IMR-90 (cell line): Measurements from ENCODE around the gene PSD. TPM values are rescaled to one million over a fixed set of nuclear protein-coding genes. Genes with fewer than 3 reads are reported as not detected.

Experiments used
- ATAC-seq: fragments of 200-7000 bp; cut with Tn5 transposase; 2 replicates; pipeline ENCODE4 v1.9.1; 2020; ENCODE audit warnings: low read depth, mild to moderate bottlenecking, moderate library complexity
- BruUV-seq: library from RNA; stranded (reverse); fragments of 400-500 nt; replicated peaks from 2 replicates; lab custom pipeline; 2021; lab: Mats Ljungman, UMichigan
- CTCF ChIA-PET: fragments of 300-600 bp; formaldehyde crosslinking; extraction: SDS; loops from one replicate; lab custom pipeline; 2021; ENCODE audit warnings: antibody characterized with exemption; lab: Yijun Ruan, JAX
- POLR2A ChIA-PET: fragments of 300-600 bp; sonication (Branson Sonifier 250); formaldehyde crosslinking; loops from one replicate; lab custom pipeline; 2022; ENCODE audit warnings: antibody characterized with exemption; ENCODE audit not compliant: unreplicated experiment; lab: Charles Lee
- DNase-seq: peaks from one replicate; pipeline ENCODE4 v3.0.0; 2013
- H2AFZ ChIP-seq: replicated peaks from 2 replicates; pipeline ENCODE3; 2013; ENCODE audit warnings: low read length, mild to moderate bottlenecking; ENCODE audit not compliant: poor library complexity
- H2AK5ac ChIP-seq: 2 replicates; pipeline ENCODE4 v1.6.1; 2013; ENCODE audit warnings: low read depth, low read length, inconsistent platforms
- H2AK9ac ChIP-seq: replicated peaks from 2 replicates; pipeline ENCODE3; 2013; ENCODE audit warnings: mild to moderate bottlenecking, low read depth, low read length, moderate library complexity; ENCODE audit not compliant: poor library complexity
- H2BK120ac ChIP-seq: 2 replicates; pipeline ENCODE4 v1.6.1; 2013; ENCODE audit warnings: low read depth, low read length, inconsistent platforms
- H2BK15ac ChIP-seq: 3 replicates; pipeline ENCODE4 v1.6.1; 2013; ENCODE audit warnings: low read depth, low read length, inconsistent platforms
- H2BK20ac ChIP-seq: 2 replicates; pipeline ENCODE4 v1.6.1; 2013; ENCODE audit warnings: low read depth, mild to moderate bottlenecking, inconsistent platforms, low read length, moderate library complexity
- H2BK5ac ChIP-seq: 2 replicates; pipeline ENCODE4 v1.6.1; 2013; ENCODE audit warnings: mild to moderate bottlenecking, low read depth, low read length, inconsistent platforms; ENCODE audit not compliant: poor library complexity, severe bottlenecking
- H3K14ac ChIP-seq: replicated peaks from 2 replicates; pipeline ENCODE4 v1.6.1; 2013; ENCODE audit warnings: low read depth, low read length, inconsistent platforms
- H3K18ac ChIP-seq: 2 replicates; pipeline ENCODE4 v1.6.1; 2013; ENCODE audit warnings: low read depth, low read length, control low read depth
- H3K23ac ChIP-seq: 2 replicates; pipeline ENCODE4 v1.6.1; 2013; ENCODE audit warnings: low read depth, low read length, inconsistent platforms
- H3K27ac ChIP-seq: 2 replicates; pipeline ENCODE4 v1.5.1; 2013; ENCODE audit warnings: mild to moderate bottlenecking, control low read depth, low read length; ENCODE audit not compliant: insufficient read depth
- H3K27me3 ChIP-seq: 2 replicates; pipeline ENCODE4 v1.6.1; 2013; ENCODE audit warnings: low read length; ENCODE audit not compliant: control insufficient read depth, insufficient read depth
- H3K36me3 ChIP-seq: 2 replicates; pipeline ENCODE4 v1.6.1; 2013; ENCODE audit warnings: low read length, mixed read lengths; ENCODE audit not compliant: control insufficient read depth, insufficient read depth
- H3K4ac ChIP-seq: 2 replicates; pipeline ENCODE4 v1.6.1; 2013; ENCODE audit warnings: low read depth, low read length, inconsistent platforms
- H3K4me1 ChIP-seq: 2 replicates; pipeline ENCODE4 v1.6.1; 2013; ENCODE audit warnings: low read length, mixed read lengths; ENCODE audit not compliant: control insufficient read depth, insufficient read depth
- H3K4me2 ChIP-seq: 2 replicates; pipeline ENCODE4 v1.6.1; 2013; ENCODE audit warnings: low read depth, mild to moderate bottlenecking, control low read depth, low read length, moderate library complexity
- H3K4me3 ChIP-seq: 2 replicates; pipeline ENCODE4 v1.5.1; 2013; ENCODE audit warnings: low read depth, mild to moderate bottlenecking, control low read depth, low read length, moderate library complexity; ENCODE audit not compliant: insufficient read depth
- H3K56ac ChIP-seq: 2 replicates; pipeline ENCODE4 v1.6.1; 2013; ENCODE audit warnings: low read length, inconsistent platforms; ENCODE audit not compliant: insufficient read depth; ENCODE audit errors: extremely low read depth
- H3K79me1 ChIP-seq, 2 experiments: 2 replicates each; pipeline ENCODE4 v1.6.1; 2013; ENCODE audit warnings: low read length in 2 of 2, inconsistent platforms in 1 of 2, low read depth in 1 of 2
- H3K9ac ChIP-seq: 2 replicates; pipeline ENCODE4 v1.6.1; 2013; ENCODE audit warnings: low read depth, low read length, control low read depth
- H3K9me1 ChIP-seq: 2 replicates; pipeline ENCODE4 v1.6.1; 2013; ENCODE audit warnings: low read length, inconsistent platforms; ENCODE audit not compliant: insufficient read depth
- H3K9me3 ChIP-seq: 2 replicates; pipeline ENCODE4 v1.6.1; 2013; ENCODE audit warnings: low read length; ENCODE audit not compliant: control insufficient read depth, insufficient read depth
- H4K20me1 ChIP-seq: 2 replicates; pipeline ENCODE4 v1.6.1; 2013; ENCODE audit warnings: low read length, inconsistent platforms; ENCODE audit not compliant: insufficient read depth
- H4K5ac ChIP-seq: 2 replicates; pipeline ENCODE4 v1.6.1; 2013; ENCODE audit warnings: mild to moderate bottlenecking, low read depth, low read length, control low read depth
- H4K8ac ChIP-seq, 2 experiments: 2 replicates each; pipeline ENCODE4 v1.6.1; 2013; ENCODE audit warnings: low read depth in 2 of 2, low read length in 2 of 2, control low read depth in 1 of 2, inconsistent platforms in 1 of 2
- H4K91ac ChIP-seq: 2 replicates; pipeline ENCODE4 v1.6.1; 2013; ENCODE audit warnings: low read depth, low read length, inconsistent platforms; ENCODE audit not compliant: insufficient read depth
- BHLHE40 ChIP-seq: fragments of 150-350 bp; IDR thresholded peaks from 2 replicates; pipeline ENCODE4 v1.6.1; 2016; ENCODE audit warnings: mild to moderate bottlenecking, low read depth, low read length
- CHD1 ChIP-seq: IDR thresholded peaks from 2 replicates; pipeline ENCODE4 v1.6.1; 2012; ENCODE audit warnings: low read depth, low read length, improper control_type of control experiment
- CTCF ChIP-seq: conservative IDR thresholded peaks from 2 replicates; pipeline ENCODE4 v1.5.1; 2012; ENCODE audit warnings: mild to moderate bottlenecking, low read depth, low read length, improper control_type of control experiment
- FOS ChIP-seq: fragments of 150-350 bp; IDR thresholded peaks from 2 replicates; pipeline ENCODE4 v1.6.1; 2016; ENCODE audit warnings: low read depth, low read length
- MXI1 ChIP-seq: IDR thresholded peaks from 2 replicates; pipeline ENCODE4 v1.6.1; 2012; ENCODE audit warnings: low read depth, mild to moderate bottlenecking, low read length, moderate library complexity, borderline replicate concordance
- NFE2L2 ChIP-seq: fragments of 150-350 bp; IDR thresholded peaks from 2 replicates; pipeline ENCODE4 v1.6.1; 2016; ENCODE audit warnings: low read depth, mild to moderate bottlenecking, low read length
- POLR2A ChIP-seq: IDR thresholded peaks from 2 replicates; pipeline ENCODE4 v1.6.1; 2012; ENCODE audit warnings: mild to moderate bottlenecking, low read depth, low read length
- RAD21 ChIP-seq: IDR thresholded peaks from 2 replicates; pipeline ENCODE4 v1.6.1; 2012; ENCODE audit warnings: low read length, improper control_type of control experiment
- RCOR1 ChIP-seq: IDR thresholded peaks from 2 replicates; pipeline ENCODE4 v1.6.1; 2012; ENCODE audit warnings: mild to moderate bottlenecking, low read length, improper control_type of control experiment; ENCODE audit not compliant: insufficient replicate concordance
- SMC3 ChIP-seq: fragments of 150-350 bp; IDR thresholded peaks from 2 replicates; pipeline ENCODE4 v1.6.1; 2016; ENCODE audit warnings: low read depth, mild to moderate bottlenecking, antibody characterized with exemption, low read length, moderate library complexity
- WGBS, 2 experiments: methylation state at CpG; one replicate each; pipeline versions ENCODE4 v1.1.5 to v1.1.7; 2013; ENCODE audit warnings: missing lambda C conversion rate in 2 of 2; ENCODE audit not compliant: insufficient read length in 1 of 2; ENCODE audit errors: extremely low coverage in 2 of 2; 5-methylcytosine and 5-hydroxymethylcytosine counted together
- dilution Hi-C: fragments of 300-500 bp; cut with HindIII; formaldehyde crosslinking; loops from one replicate; pipeline ENCODE4 v1.14.3; 2018; ENCODE audit warnings: low sequenced_read_pairs; ENCODE audit not compliant: unreplicated experiment
- in situ Hi-C: fragments of 300-500 bp; cut with MboI; formaldehyde crosslinking; loops from 3 replicates; pipeline ENCODE4 v1.14.3; 2019; ENCODE audit warnings: low sequenced_read_pairs, inconsistent platforms, mixed read lengths
- intact Hi-C: fragments of 100-400 bp; cut with micrococcal nuclease; formaldehyde crosslinking; loops from 2 replicates; pipeline ENCODE4 v1.10.0; 2022
- polyA plus RNA-seq, 3 experiments: library from polyadenylated mRNA; depleted of rRNA; stranded (reverse); fragments of >200 nt; gene quantifications; 2 replicates each; pipeline ENCODE4 v1.2.3, GENCODE V29; 2012; ENCODE audit warnings: low replicate concordance in 1 of 3
- total RNA-seq: library from RNA; depleted of rRNA; stranded (reverse); fragments of >200 nt; gene quantifications from 2 replicates; pipeline ENCODE4 v1.2.3, GENCODE V29; 2012

Gene PSD
- total and polyA plus RNA-seq, 2 of the 4 experiments (the other 2 are of a cell fraction), result 2.0 to 4.4 TPM

DNA sequence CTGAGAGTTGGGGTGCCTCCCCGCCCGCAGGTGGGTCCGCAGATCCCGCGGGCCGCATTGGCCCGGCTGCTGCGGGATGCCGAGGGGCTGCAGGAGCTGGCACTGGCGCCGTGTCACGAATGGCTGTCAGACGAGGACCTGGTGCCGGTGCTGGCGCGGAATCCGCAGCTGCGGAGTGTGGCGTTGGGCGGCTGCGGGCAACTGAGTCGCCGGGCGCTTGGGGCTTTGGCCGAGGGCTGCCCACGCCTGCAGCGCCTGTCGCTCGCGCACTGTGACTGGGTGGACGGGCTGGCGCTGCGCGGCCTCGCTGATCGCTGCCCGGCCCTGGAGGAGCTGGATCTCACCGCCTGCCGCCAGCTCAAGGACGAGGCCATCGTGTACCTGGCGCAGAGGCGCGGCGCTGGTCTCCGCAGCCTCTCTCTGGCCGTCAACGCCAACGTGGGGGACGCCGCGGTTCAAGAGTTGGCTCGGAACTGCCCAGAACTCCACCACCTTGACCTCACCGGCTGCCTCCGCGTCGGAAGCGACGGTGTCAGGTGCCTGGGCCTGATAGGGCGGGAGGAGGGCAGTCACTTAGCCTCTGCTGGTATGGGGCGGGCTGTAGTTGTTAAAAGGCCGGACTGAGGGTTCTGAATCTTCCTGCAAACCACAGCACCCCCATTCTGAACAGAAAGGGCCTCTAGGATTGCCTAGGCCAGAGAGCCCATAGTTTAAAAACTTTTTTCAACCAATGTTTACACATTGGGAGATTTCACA is 3.4 kb upstream of the PSD start:
- Histone ChIP-seq H3K4me1 (peaks cover 9% of the 10 kb centered on the region), H3K79me1 (peaks cover 0 to 37% of the 10 kb centered on the region in 2 experiments; a peak in 2 of 4 replicates), H3K27ac (peak overlapping the region; percentile 63; the same call in 1 of the 2 replicates), H4K5ac (no peak overlapping the region), H4K8ac (peak overlapping the region in 1 of 2 experiments; percentile 93; a peak in 2 of 4 replicates), H3K9me1 (peaks cover 9% of the 10 kb centered on the region; the same call in 1 of the 2 replicates), H3K9me3 (no peaks in the 10 kb centered on the region), H3K18ac (no peak overlapping the region), H2BK120ac (no peak overlapping the region), H3K4me3 (peak overlapping the region; percentile 55), H3K56ac (no peak overlapping the region), H2AK5ac (peak overlapping the region; percentile 43; the same call in 1 of the 2 replicates), H3K36me3 (peaks cover 6% of the 10 kb centered on the region; the same call in 1 of the 2 replicates), H4K91ac (no peak overlapping the region), H3K27me3 (peaks cover 13% of the 10 kb centered on the region; the same call in 1 of the 2 replicates), H2AFZ (peak overlapping the region; percentile 99), H3K4me2 (peak overlapping the region; percentile 89), H3K4ac (peak overlapping the region; percentile 51; the same call in 1 of the 2 replicates), H3K23ac (no peak overlapping the region), H2BK20ac (no peak overlapping the region), H2BK15ac (no peak overlapping the region), H2AK9ac (peak overlapping the region; percentile 88), H4K20me1 (no peaks in the 10 kb centered on the region), H2BK5ac (no peak overlapping the region), H3K14ac (no peak overlapping the region), H3K9ac (peak overlapping the region; percentile 69)
- peak; percentile 4; the same call in 1 of the 2 replicates for ATAC-seq
- dilution Hi-C loops (no loop called here), intact Hi-C loops (loop anchor here (1.0 kb wide), 3 partner anchors 28 to 253 kb away; no protein-coding TSS in a partner anchor), in situ Hi-C loops (no loop called here)
- ChIA-PET POLR2A (interaction anchor here (0.8 kb wide), 1 partner anchor 11 kb away, joined by 17 read pairs; the partner anchor contains the start of gene CUEDC2), CTCF (interaction anchor here (0.7 to 2.1 kb wide), 3 partner anchors 162 to 310 kb away, joined by 3 to 6 read pairs (median 3); no protein-coding TSS in a partner anchor)
- 2% methylated on average over 45 of the region's 62 CpGs; no CpG with 5 or more reads in 1 of the 2 experiments for WGBS, 2 experiments
- TF ChIP-seq MXI1, result no peak
- no peak for TF ChIP-seq RAD21
- no peak for TF ChIP-seq NFE2L2
- TF ChIP-seq CTCF, result no peak
- TF ChIP-seq SMC3, result no peak
- TF ChIP-seq POLR2A, result no peak
- no peak for TF ChIP-seq FOS
- no peak for TF ChIP-seq CHD1
- no peak for TF ChIP-seq RCOR1
- TF ChIP-seq BHLHE40, result no peak
- no TSS peak for BruUV-seq
- no peak for DNase-seq
